Measurements from ENCODE around the gene C1orf185. TPM values are rescaled to one million over a fixed set of nuclear protein-coding genes. Genes with fewer than 3 reads are reported as not detected.

C1orf185 gene
- total RNA-seq, 1 donor from 2014 or later: not detected

DNA sequence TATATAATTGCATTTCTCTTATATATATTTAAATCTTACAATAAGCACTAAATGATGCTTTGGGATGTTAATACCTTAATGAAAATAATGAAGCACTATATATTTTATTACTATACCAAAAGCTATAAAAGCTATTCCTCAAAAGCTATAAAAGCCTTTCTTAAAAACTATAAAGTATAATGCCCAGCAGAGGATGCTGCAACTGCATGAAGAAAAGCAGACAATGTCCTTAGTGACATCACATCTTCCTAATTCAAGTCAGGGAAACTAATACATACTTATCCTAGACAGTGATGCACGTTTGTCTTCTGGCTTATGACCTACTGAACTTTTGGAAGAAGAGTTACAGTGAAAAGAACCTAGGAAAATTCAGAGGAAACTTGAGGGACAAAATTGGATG is 13.6 kb upstream of the C1orf185 start:
- Mint-ChIP-seq H3K27me3 (ENCODE audit: low read depth, unreplicated experiment) (peaks cover 5% of the 10 kb centered on the region), H3K36me3 (ENCODE audit: low read depth, unreplicated experiment) (no peaks in the 10 kb centered on the region), H3K4me3 (ENCODE audit: unreplicated experiment) (no peak overlapping the region), H3K4me1 (ENCODE audit: low read depth, unreplicated experiment) (no peaks in the 10 kb centered on the region), H3K27ac (ENCODE audit: unreplicated experiment) (no peak overlapping the region), H3K9me3 (ENCODE audit: unreplicated experiment) (peaks cover 4% of the 10 kb centered on the region)
- Histone ChIP-seq H3K27me3 (ENCODE audit: insufficient read depth, low read length) (peaks cover 7% of the 10 kb centered on the region), H4K20me1 (ENCODE audit: insufficient read depth, low read length) (no peaks in the 10 kb centered on the region), H3K4me3 (ENCODE audit: insufficient read depth, low read depth, low read length) (no peak overlapping the region), H3K4me1 (ENCODE audit: insufficient read depth, low read length) (no peaks in the 10 kb centered on the region), H2AFZ (ENCODE audit: low read depth, low read length) (no peak overlapping the region), H3K9ac (ENCODE audit: low read length) (no peak overlapping the region), H3K79me2 (ENCODE audit: insufficient read depth, low read length) (no peaks in the 10 kb centered on the region), H3K27ac (ENCODE audit: low read depth, low read length) (no peak overlapping the region), H3K9me3 (ENCODE audit: insufficient read depth, low read depth, low read length) (no peaks in the 10 kb centered on the region), H3K4me2 (ENCODE audit: low read length) (no peak overlapping the region), H3K36me3 (ENCODE audit: insufficient read depth, low read length) (no peaks in the 10 kb centered on the region)
- no peak for DNase-seq (ENCODE audit: low read depth)
- TF ChIP-seq EZH2 (IDR thresholded peaks at IDR 0.05; ENCODE audit: insufficient read depth, low read length): no peak
- TF ChIP-seq, protein P1, sequence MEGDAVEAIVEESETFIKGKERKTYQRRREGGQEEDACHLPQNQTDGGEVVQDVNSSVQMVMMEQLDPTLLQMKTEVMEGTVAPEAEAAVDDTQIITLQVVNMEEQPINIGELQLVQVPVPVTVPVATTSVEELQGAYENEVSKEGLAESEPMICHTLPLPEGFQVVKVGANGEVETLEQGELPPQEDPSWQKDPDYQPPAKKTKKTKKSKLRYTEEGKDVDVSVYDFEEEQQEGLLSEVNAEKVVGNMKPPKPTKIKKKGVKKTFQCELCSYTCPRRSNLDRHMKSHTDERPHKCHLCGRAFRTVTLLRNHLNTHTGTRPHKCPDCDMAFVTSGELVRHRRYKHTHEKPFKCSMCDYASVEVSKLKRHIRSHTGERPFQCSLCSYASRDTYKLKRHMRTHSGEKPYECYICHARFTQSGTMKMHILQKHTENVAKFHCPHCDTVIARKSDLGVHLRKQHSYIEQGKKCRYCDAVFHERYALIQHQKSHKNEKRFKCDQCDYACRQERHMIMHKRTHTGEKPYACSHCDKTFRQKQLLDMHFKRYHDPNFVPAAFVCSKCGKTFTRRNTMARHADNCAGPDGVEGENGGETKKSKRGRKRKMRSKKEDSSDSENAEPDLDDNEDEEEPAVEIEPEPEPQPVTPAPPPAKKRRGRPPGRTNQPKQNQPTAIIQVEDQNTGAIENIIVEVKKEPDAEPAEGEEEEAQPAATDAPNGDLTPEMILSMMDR (IDR thresholded peaks at IDR 0.05; ENCODE audit: insufficient read depth, low read depth, low read length): no peak
- FAIRE-seq: no peak

DNA sequence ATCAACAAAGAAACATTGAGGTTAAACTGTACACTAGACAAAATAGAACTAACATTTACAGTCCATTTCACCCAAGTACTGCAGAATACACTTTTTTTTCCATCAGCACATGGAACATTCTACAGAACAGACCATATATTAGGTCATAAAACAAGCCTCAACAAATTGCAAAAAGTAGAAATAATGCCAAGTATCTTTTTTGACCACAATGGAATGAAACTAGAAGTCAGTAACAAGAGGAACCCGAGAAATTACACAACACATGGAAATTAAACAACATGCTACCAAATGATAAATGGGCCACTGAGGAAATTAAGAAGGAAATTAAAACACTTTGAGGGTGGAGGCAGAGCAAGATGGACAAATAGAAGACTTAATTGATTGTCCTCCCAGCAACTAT is 8.4 kb upstream of the C1orf185 start:
- Histone ChIP-seq H3K4me3 (ENCODE audit: insufficient read depth, low read depth, low read length) (no peak overlapping the region), H3K36me3 (ENCODE audit: insufficient read depth, low read length) (no peaks in the 10 kb centered on the region), H2AFZ (ENCODE audit: low read depth, low read length) (no peak overlapping the region), H3K4me1 (ENCODE audit: insufficient read depth, low read length) (no peaks in the 10 kb centered on the region), H4K20me1 (ENCODE audit: insufficient read depth, low read length) (no peaks in the 10 kb centered on the region), H3K9ac (ENCODE audit: low read length) (no peak overlapping the region), H3K27ac (ENCODE audit: low read depth, low read length) (no peak overlapping the region), H3K79me2 (ENCODE audit: insufficient read depth, low read length) (no peaks in the 10 kb centered on the region), H3K27me3 (ENCODE audit: insufficient read depth, low read length) (no peaks in the 10 kb centered on the region), H3K4me2 (ENCODE audit: low read length) (no peak overlapping the region), H3K9me3 (ENCODE audit: insufficient read depth, low read depth, low read length) (no peaks in the 10 kb centered on the region)
- H3K9me3 Mint-ChIP-seq (ENCODE audit: unreplicated experiment): peaks cover 4% of the 10 kb centered on the region
- H3K27ac Mint-ChIP-seq (ENCODE audit: unreplicated experiment): no peak overlapping the region
- peaks cover 3% of the 10 kb centered on the region for H3K27me3 Mint-ChIP-seq (ENCODE audit: low read depth, unreplicated experiment)
- H3K36me3 Mint-ChIP-seq (ENCODE audit: low read depth, unreplicated experiment): no peaks in the 10 kb centered on the region
- no peak for FAIRE-seq
- DNase-seq (ENCODE audit: low read depth): peak; percentile 42
- no peaks in the 10 kb centered on the region for H3K4me1 Mint-ChIP-seq (ENCODE audit: low read depth, unreplicated experiment)
- TF ChIP-seq EZH2 (IDR thresholded peaks at IDR 0.05; ENCODE audit: insufficient read depth, low read length): no peak
- TF ChIP-seq, protein P1 (IDR thresholded peaks at IDR 0.05; ENCODE audit: insufficient read depth, low read depth, low read length): no peak
- H3K4me3 Mint-ChIP-seq (ENCODE audit: unreplicated experiment): no peak overlapping the region

DNA sequence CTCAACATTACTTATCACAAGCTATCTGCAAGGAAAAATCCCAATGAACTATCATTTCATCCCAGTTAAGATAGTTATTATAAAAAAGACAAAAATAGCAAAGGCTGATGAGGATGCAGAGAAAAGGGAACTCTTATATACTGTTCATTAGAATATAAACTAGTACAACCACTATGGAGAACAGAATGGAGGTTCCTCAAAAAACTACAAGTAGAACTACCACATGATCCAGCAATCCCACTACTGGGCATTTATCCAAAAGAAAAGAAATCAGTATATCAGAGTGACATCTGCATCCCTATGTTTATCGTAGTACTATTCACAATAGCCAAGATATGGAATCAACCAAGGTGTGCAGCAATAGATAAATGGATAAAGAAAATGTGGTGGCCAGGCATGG is 4.9 kb upstream of the C1orf185 start:
- Mint-ChIP-seq H3K9me3 (ENCODE audit: unreplicated experiment) (no peaks in the 10 kb centered on the region), H3K4me3 (ENCODE audit: unreplicated experiment) (no peak overlapping the region), H3K27me3 (ENCODE audit: low read depth, unreplicated experiment) (peaks cover 3% of the 10 kb centered on the region), H3K4me1 (ENCODE audit: low read depth, unreplicated experiment) (no peaks in the 10 kb centered on the region), H3K36me3 (ENCODE audit: low read depth, unreplicated experiment) (no peaks in the 10 kb centered on the region), H3K27ac (ENCODE audit: unreplicated experiment) (no peak overlapping the region)
- Histone ChIP-seq H3K4me1 (ENCODE audit: insufficient read depth, low read length) (no peaks in the 10 kb centered on the region), H3K9ac (ENCODE audit: low read length) (no peak overlapping the region), H2AFZ (ENCODE audit: low read depth, low read length) (no peak overlapping the region), H3K4me3 (ENCODE audit: insufficient read depth, low read depth, low read length) (no peak overlapping the region), H3K27me3 (ENCODE audit: insufficient read depth, low read length) (no peaks in the 10 kb centered on the region), H3K9me3 (ENCODE audit: insufficient read depth, low read depth, low read length) (no peaks in the 10 kb centered on the region), H3K4me2 (ENCODE audit: low read length) (no peak overlapping the region), H3K79me2 (ENCODE audit: insufficient read depth, low read length) (no peaks in the 10 kb centered on the region), H3K27ac (ENCODE audit: low read depth, low read length) (no peak overlapping the region), H4K20me1 (ENCODE audit: insufficient read depth, low read length) (no peaks in the 10 kb centered on the region), H3K36me3 (ENCODE audit: insufficient read depth, low read length) (no peaks in the 10 kb centered on the region)
- TF ChIP-seq EZH2 (IDR thresholded peaks at IDR 0.05; ENCODE audit: insufficient read depth, low read length): no peak
- TF ChIP-seq, protein P1 (IDR thresholded peaks at IDR 0.05; ENCODE audit: insufficient read depth, low read depth, low read length): no peak
- DNase-seq (ENCODE audit: low read depth): no peak
- no peak for FAIRE-seq

All from astrocyte (in vitro differentiated cells and primary cell).